ENCODE measurements around the gene SLC9A5. TPM values are rescaled to one million over a fixed set of nuclear protein-coding genes. Genes with fewer than 3 reads are reported as not detected.

The SLC9A5 gene, protein sequence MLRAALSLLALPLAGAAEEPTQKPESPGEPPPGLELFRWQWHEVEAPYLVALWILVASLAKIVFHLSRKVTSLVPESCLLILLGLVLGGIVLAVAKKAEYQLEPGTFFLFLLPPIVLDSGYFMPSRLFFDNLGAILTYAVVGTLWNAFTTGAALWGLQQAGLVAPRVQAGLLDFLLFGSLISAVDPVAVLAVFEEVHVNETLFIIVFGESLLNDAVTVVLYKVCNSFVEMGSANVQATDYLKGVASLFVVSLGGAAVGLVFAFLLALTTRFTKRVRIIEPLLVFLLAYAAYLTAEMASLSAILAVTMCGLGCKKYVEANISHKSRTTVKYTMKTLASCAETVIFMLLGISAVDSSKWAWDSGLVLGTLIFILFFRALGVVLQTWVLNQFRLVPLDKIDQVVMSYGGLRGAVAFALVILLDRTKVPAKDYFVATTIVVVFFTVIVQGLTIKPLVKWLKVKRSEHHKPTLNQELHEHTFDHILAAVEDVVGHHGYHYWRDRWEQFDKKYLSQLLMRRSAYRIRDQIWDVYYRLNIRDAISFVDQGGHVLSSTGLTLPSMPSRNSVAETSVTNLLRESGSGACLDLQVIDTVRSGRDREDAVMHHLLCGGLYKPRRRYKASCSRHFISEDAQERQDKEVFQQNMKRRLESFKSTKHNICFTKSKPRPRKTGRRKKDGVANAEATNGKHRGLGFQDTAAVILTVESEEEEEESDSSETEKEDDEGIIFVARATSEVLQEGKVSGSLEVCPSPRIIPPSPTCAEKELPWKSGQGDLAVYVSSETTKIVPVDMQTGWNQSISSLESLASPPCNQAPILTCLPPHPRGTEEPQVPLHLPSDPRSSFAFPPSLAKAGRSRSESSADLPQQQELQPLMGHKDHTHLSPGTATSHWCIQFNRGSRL
- 0.23 and 1.5 TPM in 2 replicates for total RNA-seq (ENCODE audit: low replicate concordance)

DNA sequence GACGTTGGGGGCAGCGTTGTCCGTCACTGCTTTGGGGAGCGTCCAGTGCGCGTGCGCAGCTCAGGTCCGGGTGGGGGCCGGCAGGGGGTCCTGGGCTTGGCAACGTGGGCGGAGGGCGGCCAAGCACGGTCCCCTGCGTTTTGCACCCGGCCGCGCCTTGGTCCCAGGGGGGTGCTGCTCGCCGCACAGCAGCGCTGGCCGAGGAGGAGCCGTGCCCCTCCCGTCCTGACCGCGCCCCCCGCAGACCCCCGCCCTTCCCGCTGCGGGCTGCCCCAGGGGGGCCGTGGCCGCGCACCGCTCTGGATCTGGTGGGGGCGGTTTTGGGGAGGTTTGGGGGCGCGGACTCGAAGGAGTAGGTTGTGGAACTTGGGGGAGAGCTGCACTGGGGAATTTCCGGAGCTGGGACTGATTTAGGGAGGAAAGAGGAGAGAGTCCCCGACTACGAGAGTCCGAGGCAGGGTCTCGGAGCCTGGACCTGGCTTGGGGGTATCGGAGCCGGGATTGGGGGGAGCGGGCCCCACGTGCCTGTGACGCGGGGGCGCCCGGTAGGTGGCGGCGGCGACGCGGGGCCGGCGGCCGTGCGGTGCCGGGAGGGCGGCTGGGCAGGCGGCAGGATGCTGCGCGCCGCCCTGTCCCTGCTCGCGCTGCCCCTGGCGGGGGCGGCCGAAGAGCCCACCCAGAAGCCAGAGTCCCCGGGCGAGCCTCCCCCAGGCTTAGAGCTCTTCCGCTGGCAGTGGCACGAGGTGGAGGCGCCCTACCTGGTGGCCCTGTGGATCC, at the start of gene SLC9A5:
TSS of gene SLC9A5 (plus strand) at position 579 of the 777 bp plus-strand sequence. CDS start at position 615, 36 bp downstream.

DNA sequence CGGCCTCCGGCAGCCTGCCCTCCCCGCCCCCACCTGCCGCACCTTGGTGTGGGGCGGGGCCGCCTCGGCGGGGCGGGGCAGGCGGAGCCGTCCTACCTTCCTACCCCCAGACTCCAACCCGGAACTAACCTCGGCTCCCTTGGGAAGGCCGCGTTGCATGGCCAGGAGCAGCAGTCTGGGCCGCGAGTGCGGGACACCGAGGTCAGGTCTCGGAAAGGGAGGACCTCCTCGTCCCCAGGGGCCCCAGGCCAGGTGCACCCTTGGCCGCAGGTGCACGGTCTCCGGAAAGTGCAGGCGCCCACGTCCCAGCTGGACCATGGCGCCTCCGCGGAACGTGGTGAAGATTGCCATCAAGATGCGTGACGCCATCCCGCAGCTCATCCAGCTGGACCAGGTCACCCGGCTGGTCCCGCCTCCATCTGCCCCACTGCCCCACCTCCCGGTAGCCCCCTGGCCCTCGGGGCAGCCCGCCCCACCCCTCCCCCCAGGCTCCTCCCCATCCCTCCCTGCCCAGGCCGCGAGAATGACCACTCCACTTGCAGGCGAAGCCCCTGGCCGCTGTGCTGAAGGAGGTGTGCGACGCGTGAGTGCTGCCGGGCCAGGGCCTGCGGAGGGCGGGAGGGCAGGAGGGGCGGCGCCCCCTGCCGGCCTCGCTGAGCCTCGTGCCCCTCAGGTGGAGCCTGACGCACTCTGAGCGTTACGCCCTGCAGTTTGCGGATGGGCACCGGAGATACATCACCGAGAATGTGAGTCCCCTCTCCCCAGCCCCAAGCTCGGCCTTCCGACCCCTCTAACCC, 49.6 kb upstream of the SLC9A5 start, which contains the start of gene ELMO3:
TSS of gene ELMO3 (plus strand) at position 121 of the 797 bp plus-strand sequence. CDS start at position 317, 196 bp downstream.

DNA sequence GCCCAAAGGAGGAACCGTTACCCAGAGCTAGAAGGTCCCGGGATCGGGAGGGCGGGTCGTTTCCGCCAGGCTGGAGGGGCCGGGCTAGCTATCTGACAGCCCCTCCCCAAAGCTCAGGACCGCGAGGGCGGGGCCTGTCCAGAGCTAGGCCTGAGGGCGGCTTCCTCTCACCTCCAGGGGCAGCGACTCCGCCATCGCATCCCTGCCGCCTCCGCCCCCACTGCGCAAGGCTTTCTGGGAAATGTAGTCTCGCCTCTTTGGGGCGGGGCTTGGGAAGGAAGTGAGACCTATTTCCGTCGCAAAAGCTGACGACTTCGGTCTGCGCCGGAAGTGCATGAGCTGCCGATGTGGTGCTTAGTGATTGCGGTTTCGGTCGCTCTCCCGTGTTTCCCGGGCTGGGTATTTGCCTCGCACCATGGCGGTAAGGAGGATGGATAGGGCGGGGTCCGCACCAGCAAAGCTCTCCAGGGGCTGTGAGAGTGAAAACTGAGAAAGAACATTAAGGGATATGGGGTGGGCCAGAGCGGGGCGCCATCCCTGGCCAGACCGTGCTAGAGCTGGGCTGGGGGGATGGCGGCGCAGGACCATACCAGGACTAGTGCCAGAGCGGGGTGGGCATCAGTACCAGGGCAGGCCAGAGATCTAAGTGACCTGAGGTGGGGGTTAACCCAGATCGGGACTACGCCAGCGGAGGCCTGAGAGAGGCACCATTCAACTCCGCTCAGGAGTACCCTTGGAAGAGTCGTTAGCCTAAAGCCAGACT, 21.8 kb upstream of the SLC9A5 start, which contains the start of gene TMEM208:
TSS of gene TMEM208 (plus strand) at position 327 of the 763 bp plus-strand sequence. CDS start at position 416, 89 bp downstream.

DNA sequence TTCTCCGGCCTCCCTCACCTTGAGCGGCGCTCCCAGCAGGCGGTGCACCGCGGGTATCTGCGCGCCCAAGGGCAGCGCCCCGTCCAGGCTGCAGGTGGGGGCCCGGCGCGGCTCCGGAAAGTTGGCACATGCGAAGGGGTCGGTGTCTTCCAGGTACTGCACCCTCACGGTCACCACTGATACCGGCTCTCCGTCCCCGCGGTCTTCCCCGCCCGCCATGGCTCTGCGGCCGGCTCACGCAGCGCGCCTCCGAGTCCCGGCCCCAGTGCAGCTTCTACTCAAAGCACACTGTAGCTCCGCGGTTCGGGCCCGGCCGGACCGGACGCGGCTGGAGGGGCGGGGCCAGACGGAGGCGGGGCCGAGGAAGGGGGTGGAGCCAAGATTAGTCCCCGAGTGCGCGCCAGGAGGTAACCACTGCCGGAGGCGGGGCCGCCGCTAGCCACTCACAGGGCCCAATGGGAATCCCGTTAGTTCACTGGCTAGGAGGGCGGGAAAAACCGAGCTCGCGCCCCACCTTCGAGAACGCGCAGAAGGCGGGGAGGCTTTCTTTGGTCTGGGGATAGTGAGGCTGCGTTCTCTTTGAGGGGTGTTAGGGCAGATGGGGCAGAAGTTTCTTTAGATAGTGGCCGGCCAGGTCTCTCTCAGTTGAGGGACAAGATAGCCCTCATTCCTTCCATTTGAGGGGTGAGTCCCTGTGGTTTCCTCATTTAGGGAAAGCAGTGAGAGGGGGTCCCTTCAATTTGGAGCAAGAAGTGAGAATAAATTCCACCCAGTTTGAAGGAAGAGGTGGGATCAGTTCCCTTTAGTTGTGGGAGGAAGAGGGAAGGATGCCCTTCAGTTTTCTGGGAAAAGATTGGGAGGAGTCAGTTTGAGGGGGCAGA, 1.3 kb upstream of the SLC9A5 start, which contains the start of gene FHOD1:
TSS of gene FHOD1 (minus strand) at position 290 of the 881 bp plus-strand sequence. CDS start at position 219, 71 bp downstream.

DNA sequence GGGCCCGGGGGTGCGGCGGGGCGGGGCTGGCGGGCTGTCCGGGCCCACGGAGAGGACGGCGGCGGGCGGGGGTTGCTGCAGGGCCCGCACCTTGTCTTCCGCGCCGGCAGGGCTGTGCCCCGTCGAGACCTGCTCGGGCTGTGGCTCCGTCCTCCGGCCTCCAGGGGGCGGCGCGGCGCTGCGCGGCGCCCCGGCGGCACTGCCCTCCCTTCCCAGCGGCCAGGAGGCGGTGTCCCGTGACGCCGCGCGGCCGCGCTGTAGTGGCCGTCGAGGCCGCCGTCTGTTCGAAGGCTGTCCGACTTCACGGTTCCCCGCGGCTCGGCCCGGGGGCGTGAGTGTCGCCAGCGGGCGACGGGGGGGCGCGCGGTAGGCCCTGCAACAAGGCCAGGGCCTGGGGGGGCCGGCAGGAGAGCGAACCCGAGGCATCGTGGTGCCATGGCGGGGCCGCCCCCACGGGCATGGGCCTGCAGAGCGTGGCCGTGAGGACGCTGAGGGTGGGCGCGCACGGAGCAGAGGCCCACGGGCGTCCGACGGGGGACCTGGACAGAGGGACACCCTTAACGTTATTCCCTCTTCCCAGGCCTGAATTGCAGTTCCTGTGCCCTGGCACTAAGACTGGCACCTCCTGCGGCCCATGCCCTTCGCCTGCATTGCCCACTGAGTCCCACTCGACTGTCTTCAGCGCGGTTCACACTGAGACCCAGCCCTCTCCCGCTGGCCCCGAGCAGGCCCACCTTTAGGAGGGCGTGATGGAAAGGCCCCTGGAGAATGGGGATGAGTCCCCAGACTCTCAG, 30.7 kb downstream of the SLC9A5 start, which contains the start of gene PLEKHG4:
TSS of gene PLEKHG4 (plus strand) at position 237 of the 794 bp plus-strand sequence. CDS start at position 750, 513 bp downstream.

Other genes starting within 250 kb of the SLC9A5 start
- gene CBFB, start 219.8 kb upstream of the SLC9A5 start, total RNA-seq (ENCODE audit: low replicate concordance): 92.9 and 108 TPM in 2 replicates
- 9.6 and 12.0 TPM in 2 replicates for gene PHAF1, start 139.0 kb upstream of the SLC9A5 start, total RNA-seq (ENCODE audit: low replicate concordance)
- gene B3GNT9, start 98.0 kb upstream of the SLC9A5 start, total RNA-seq (ENCODE audit: low replicate concordance): 26.5 and 26.8 TPM in 2 replicates
- 19.4 TPM in 2 replicates for gene TRADD, start 89.1 kb upstream of the SLC9A5 start, total RNA-seq (ENCODE audit: low replicate concordance)
- gene FBXL8, start 89.0 kb upstream of the SLC9A5 start, total RNA-seq (ENCODE audit: low replicate concordance): 7.2 and 8.4 TPM in 2 replicates
- gene HSF4, start 84.2 kb upstream of the SLC9A5 start, total RNA-seq (ENCODE audit: low replicate concordance): 2.9 and 31.7 TPM in 2 replicates
- gene NOL3, start 78.4 kb upstream of the SLC9A5 start, total RNA-seq (ENCODE audit: low replicate concordance): 18.0 and 38.0 TPM in 2 replicates
- 12.7 and 20.0 TPM in 2 replicates for gene MATCAP1, start 65.0 kb upstream of the SLC9A5 start, total RNA-seq (ENCODE audit: low replicate concordance)
- 0.47 TPM in 1 of 2 replicates, not detected in the other for gene EXOC3L1, start 58.8 kb upstream of the SLC9A5 start, total RNA-seq (ENCODE audit: low replicate concordance)
- gene E2F4, start 56.8 kb upstream of the SLC9A5 start, total RNA-seq (ENCODE audit: low replicate concordance): 27.5 and 31.9 TPM in 2 replicates
- gene ELMO3, start 49.8 kb upstream of the SLC9A5 start, total RNA-seq (ENCODE audit: low replicate concordance): 0.12 and 0.45 TPM in 2 replicates
- 34.5 and 36.6 TPM in 2 replicates for gene TMEM208, start 21.8 kb upstream of the SLC9A5 start, total RNA-seq (ENCODE audit: low replicate concordance)
- gene FHOD1, start 1.5 kb upstream of the SLC9A5 start, total RNA-seq (ENCODE audit: low replicate concordance): 7.4 and 11.6 TPM in 2 replicates
- gene PLEKHG4, start 30.6 kb downstream of the SLC9A5 start, total RNA-seq (ENCODE audit: low replicate concordance): 2.0 and 11.7 TPM in 2 replicates
- gene KCTD19, start 77.8 kb downstream of the SLC9A5 start, total RNA-seq (ENCODE audit: low replicate concordance): not detected in 2 replicates
- not detected in 2 replicates for gene LRRC36, start 77.8 kb downstream of the SLC9A5 start, total RNA-seq (ENCODE audit: low replicate concordance)
- 1.5 and 2.3 TPM in 2 replicates for gene TPPP3, start 144.5 kb downstream of the SLC9A5 start, total RNA-seq (ENCODE audit: low replicate concordance)
- gene ZDHHC1, start 167.5 kb downstream of the SLC9A5 start, total RNA-seq (ENCODE audit: low replicate concordance): 2.8 and 4.3 TPM in 2 replicates
- gene HSD11B2, start 182.1 kb downstream of the SLC9A5 start, total RNA-seq (ENCODE audit: low replicate concordance): not detected in 2 replicates
- gene ATP6V0D1, start 232.2 kb downstream of the SLC9A5 start, total RNA-seq (ENCODE audit: low replicate concordance): 108 and 157 TPM in 2 replicates
- gene AGRP, start 234.6 kb downstream of the SLC9A5 start, total RNA-seq (ENCODE audit: low replicate concordance): 0.08 TPM in 1 of 2 replicates, not detected in the other

All from smooth muscle cell of the coronary artery (primary cell).